Skin of body (tissue), 2 donors: ENCODE results near the gene PRKN. TPM values are rescaled to one million over a fixed set of nuclear protein-coding genes. Genes with fewer than 3 reads are reported as not detected.

ENCODE experiments used
- DNase-seq: peaks from one replicate; lab custom pipeline; 2025; lab: John Stamatoyannopoulos, UW
- total RNA-seq: library from RNA; depleted of rRNA; stranded (reverse); fragments of >200 nt; gene quantifications from one replicate; pipeline ENCODE4 v1.2.3, GENCODE V29; 2014

PRKN gene
- total RNA-seq, 1 donor from 2014 or later: 5.2 TPM

GRCh38 chr6:162068340-162068739 lies 659.2 kb downstream of the PRKN start:
- no peak for DNase-seq

- DNase-seq: no peak
Measured at GRCh38 chr6:162063666-162064065, 663.9 kb downstream of the PRKN start.

- DNase-seq: no peak
Measured at GRCh38 chr6:162058281-162058875, 669.2 kb downstream of the PRKN start.

- DNase-seq: no peak
Measured at GRCh38 chr6:162056745-162057144, 670.8 kb downstream of the PRKN start.

GRCh38 chr6:162056061-162056460 lies 671.5 kb downstream of the PRKN start:
- no peak for DNase-seq

GRCh38 chr6:162055365-162055764 lies 672.2 kb downstream of the PRKN start:
- no peak for DNase-seq

GRCh38 chr6:162053084-162053483 lies 674.5 kb downstream of the PRKN start:
- DNase-seq: no peak

- no peak for DNase-seq
Measured at GRCh38 chr6:162050579-162050978, 677.0 kb downstream of the PRKN start.

GRCh38 chr6:162046324-162046723 lies 681.2 kb downstream of the PRKN start:
- DNase-seq: no peak

- no peak for DNase-seq
Measured at GRCh38 chr6:162032620-162033019, 694.9 kb downstream of the PRKN start.

- no peak for DNase-seq
Measured at GRCh38 chr6:162029873-162030576, 697.5 kb downstream of the PRKN start.

- no peak for DNase-seq
Measured at GRCh38 chr6:162026843-162027242, 700.7 kb downstream of the PRKN start.

GRCh38 chr6:162026031-162026430 lies 701.5 kb downstream of the PRKN start:
- DNase-seq: no peak

- peak; percentile 20 for DNase-seq
Measured at GRCh38 chr6:162019349-162019748, 708.2 kb downstream of the PRKN start.

- DNase-seq: peak; percentile 22
Measured at GRCh38 chr6:162017536-162017935, 710.0 kb downstream of the PRKN start.

GRCh38 chr6:162014069-162014811 lies 713.3 kb downstream of the PRKN start:
- DNase-seq: no peak

- DNase-seq: no peak
Measured at GRCh38 chr6:162005372-162005771, 722.2 kb downstream of the PRKN start.

- no peak for DNase-seq
Measured at GRCh38 chr6:161996783-161997182, 730.8 kb downstream of the PRKN start.

- no peak for DNase-seq
Measured at GRCh38 chr6:161985876-161986423, 741.6 kb downstream of the PRKN start.

GRCh38 chr6:161984713-161985112 lies 742.9 kb downstream of the PRKN start:
- DNase-seq: no peak

GRCh38 chr6:161976553-161976952 lies 751.0 kb downstream of the PRKN start:
- DNase-seq: no peak

- no peak for DNase-seq
Measured at GRCh38 chr6:161973064-161973463, 754.5 kb downstream of the PRKN start.
